Astrocyte (in vitro differentiated cells and primary cell): ENCODE data around the gene AGRN. TPM values are rescaled to one million over a fixed set of nuclear protein-coding genes. Genes with fewer than 3 reads are reported as not detected.
"Not testable (repeated sequence)": the region's sequence is repeated elsewhere in the genome, so short reads cannot be mapped to it uniquely, and the experiment has no call there.

Experiments
- DNase-seq: peaks from one replicate; pipeline ENCODE4 v3.0.0-alpha.2; 2010; ENCODE audit warnings: low read depth
- FAIRE-seq: peaks from 2 replicates; lab custom pipeline; 2011; peaks lifted over from hg19 to GRCh38; lab: Jason Lieb, UNC
- H2AFZ ChIP-seq: 2 replicates; pipeline ENCODE4 v1.6.0; 2012; ENCODE audit warnings: low read depth, low read length, inconsistent platforms
- H3K27ac ChIP-seq: 2 replicates; pipeline ENCODE4 v1.5.1; 2011; ENCODE audit warnings: low read depth, low read length, inconsistent platforms
- H3K27me3 ChIP-seq: 2 replicates; pipeline ENCODE4 v1.6.0; 2011; ENCODE audit warnings: low read length, inconsistent platforms; ENCODE audit not compliant: insufficient read depth
- H3K36me3 ChIP-seq: 2 replicates; pipeline ENCODE4 v1.5.1; 2011; ENCODE audit warnings: low read length, inconsistent platforms; ENCODE audit not compliant: insufficient read depth
- H3K4me1 ChIP-seq: 2 replicates; pipeline ENCODE4 v1.5.1; 2011; ENCODE audit warnings: low read length, inconsistent platforms; ENCODE audit not compliant: insufficient read depth
- H3K4me2 ChIP-seq: 2 replicates; pipeline ENCODE4 v1.6.0; 2012; ENCODE audit warnings: low read length, inconsistent platforms
- H3K4me3 ChIP-seq: 2 replicates; pipeline ENCODE4 v1.5.1; 2011; ENCODE audit warnings: low read depth, mild to moderate bottlenecking, low read length, inconsistent platforms; ENCODE audit not compliant: insufficient read depth
- H3K79me2 ChIP-seq: 2 replicates; pipeline ENCODE4 v1.6.0; 2012; ENCODE audit warnings: mild to moderate bottlenecking, low read length, inconsistent platforms; ENCODE audit not compliant: insufficient read depth
- H3K9ac ChIP-seq: 2 replicates; pipeline ENCODE4 v1.6.0; 2012; ENCODE audit warnings: mild to moderate bottlenecking, low read length, inconsistent platforms
- H3K9me3 ChIP-seq: 2 replicates; pipeline ENCODE4 v1.5.1; 2012; ENCODE audit warnings: low read depth, mild to moderate bottlenecking, low read length, inconsistent platforms; ENCODE audit not compliant: insufficient read depth
- H4K20me1 ChIP-seq: 2 replicates; pipeline ENCODE4 v1.6.0; 2012; ENCODE audit warnings: low read length, inconsistent platforms; ENCODE audit not compliant: insufficient read depth
- H3K27ac Mint-ChIP-seq: one replicate; pipeline ENCODE4 v1.8.0; 2021; ENCODE audit warnings: mild to moderate bottlenecking, mixed read lengths; ENCODE audit not compliant: unreplicated experiment
- H3K27me3 Mint-ChIP-seq: one replicate; pipeline ENCODE4 v1.8.0; 2021; ENCODE audit warnings: low read depth, mixed read lengths; ENCODE audit not compliant: unreplicated experiment
- H3K36me3 Mint-ChIP-seq: one replicate; pipeline ENCODE4 v1.8.0; 2021; ENCODE audit warnings: low read depth, mixed read lengths; ENCODE audit not compliant: unreplicated experiment
- H3K4me1 Mint-ChIP-seq: one replicate; pipeline ENCODE4 v1.8.0; 2021; ENCODE audit warnings: low read depth, mixed read lengths; ENCODE audit not compliant: unreplicated experiment
- H3K4me3 Mint-ChIP-seq: one replicate; pipeline ENCODE4 v1.8.0; 2021; ENCODE audit warnings: mild to moderate bottlenecking, moderate library complexity, mixed read lengths; ENCODE audit not compliant: unreplicated experiment
- H3K9me3 Mint-ChIP-seq: one replicate; pipeline ENCODE4 v1.8.0; 2021; ENCODE audit warnings: mild to moderate bottlenecking, mixed read lengths; ENCODE audit not compliant: unreplicated experiment
- EZH2 ChIP-seq: IDR thresholded peaks from 2 replicates; pipeline ENCODE4 v1.6.1; 2012; ENCODE audit warnings: mild to moderate bottlenecking, low read length, inconsistent platforms; ENCODE audit not compliant: insufficient read depth
- total RNA-seq: library from RNA; stranded (reverse); gene quantifications from 2 replicates; pipeline ENCODE4 v1.2.1, GENCODE V29; 2021
- TF ChIP-seq, protein P1 (sequence below): IDR thresholded peaks from 2 replicates; pipeline ENCODE4 v1.5.1; 2011; ENCODE audit warnings: low read depth, mild to moderate bottlenecking, inconsistent platforms, low read length, moderate library complexity; ENCODE audit not compliant: insufficient read depth

Gene AGRN
- total RNA-seq, 1 donor from 2014 or later, result 589 TPM

DNA sequence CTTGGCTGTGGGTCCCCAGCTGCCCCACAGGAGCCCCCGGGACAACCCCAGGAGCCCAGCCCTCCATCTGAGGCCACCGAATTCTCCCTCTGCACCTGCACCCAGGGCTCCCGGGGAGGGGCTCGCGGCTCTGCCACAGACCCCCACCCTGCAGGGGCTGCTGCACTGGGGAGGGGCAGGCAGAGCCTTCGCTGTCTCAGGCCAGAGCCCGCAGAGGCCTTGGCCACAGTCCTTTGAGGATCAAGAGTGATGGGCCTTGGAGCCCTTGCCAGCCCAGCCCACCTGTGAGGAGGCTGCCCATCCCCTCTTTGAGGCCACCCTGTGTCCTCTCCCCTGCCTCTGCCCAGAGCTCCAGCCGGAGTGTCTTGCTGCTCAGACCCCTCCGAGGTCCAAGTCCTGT is 44.6 kb upstream of the AGRN start:
- Mint-ChIP-seq H3K27ac (no peak overlapping the region), H3K4me3 (peak overlapping the region; percentile 57), H3K27me3 (peaks cover 17% of the 10 kb centered on the region), H3K4me1 (no peaks in the 10 kb centered on the region), H3K36me3 (peaks cover 5% of the 10 kb centered on the region), H3K9me3 (no peaks in the 10 kb centered on the region)
- Histone ChIP-seq H3K9me3 (no peaks in the 10 kb centered on the region), H3K79me2 (no peaks in the 10 kb centered on the region), H3K4me1 (no peaks in the 10 kb centered on the region), H3K27ac (no peak overlapping the region), H2AFZ (no peak overlapping the region), H3K27me3 (no peaks in the 10 kb centered on the region), H3K9ac (no peak overlapping the region), H4K20me1 (no peaks in the 10 kb centered on the region), H3K4me2 (no peak overlapping the region), H3K4me3 (no peak overlapping the region), H3K36me3 (no peaks in the 10 kb centered on the region)
- FAIRE-seq (no peak), DNase-seq (no peak)
- TF ChIP-seq, protein P1, sequence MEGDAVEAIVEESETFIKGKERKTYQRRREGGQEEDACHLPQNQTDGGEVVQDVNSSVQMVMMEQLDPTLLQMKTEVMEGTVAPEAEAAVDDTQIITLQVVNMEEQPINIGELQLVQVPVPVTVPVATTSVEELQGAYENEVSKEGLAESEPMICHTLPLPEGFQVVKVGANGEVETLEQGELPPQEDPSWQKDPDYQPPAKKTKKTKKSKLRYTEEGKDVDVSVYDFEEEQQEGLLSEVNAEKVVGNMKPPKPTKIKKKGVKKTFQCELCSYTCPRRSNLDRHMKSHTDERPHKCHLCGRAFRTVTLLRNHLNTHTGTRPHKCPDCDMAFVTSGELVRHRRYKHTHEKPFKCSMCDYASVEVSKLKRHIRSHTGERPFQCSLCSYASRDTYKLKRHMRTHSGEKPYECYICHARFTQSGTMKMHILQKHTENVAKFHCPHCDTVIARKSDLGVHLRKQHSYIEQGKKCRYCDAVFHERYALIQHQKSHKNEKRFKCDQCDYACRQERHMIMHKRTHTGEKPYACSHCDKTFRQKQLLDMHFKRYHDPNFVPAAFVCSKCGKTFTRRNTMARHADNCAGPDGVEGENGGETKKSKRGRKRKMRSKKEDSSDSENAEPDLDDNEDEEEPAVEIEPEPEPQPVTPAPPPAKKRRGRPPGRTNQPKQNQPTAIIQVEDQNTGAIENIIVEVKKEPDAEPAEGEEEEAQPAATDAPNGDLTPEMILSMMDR, result no peak
- no peak for TF ChIP-seq EZH2

DNA sequence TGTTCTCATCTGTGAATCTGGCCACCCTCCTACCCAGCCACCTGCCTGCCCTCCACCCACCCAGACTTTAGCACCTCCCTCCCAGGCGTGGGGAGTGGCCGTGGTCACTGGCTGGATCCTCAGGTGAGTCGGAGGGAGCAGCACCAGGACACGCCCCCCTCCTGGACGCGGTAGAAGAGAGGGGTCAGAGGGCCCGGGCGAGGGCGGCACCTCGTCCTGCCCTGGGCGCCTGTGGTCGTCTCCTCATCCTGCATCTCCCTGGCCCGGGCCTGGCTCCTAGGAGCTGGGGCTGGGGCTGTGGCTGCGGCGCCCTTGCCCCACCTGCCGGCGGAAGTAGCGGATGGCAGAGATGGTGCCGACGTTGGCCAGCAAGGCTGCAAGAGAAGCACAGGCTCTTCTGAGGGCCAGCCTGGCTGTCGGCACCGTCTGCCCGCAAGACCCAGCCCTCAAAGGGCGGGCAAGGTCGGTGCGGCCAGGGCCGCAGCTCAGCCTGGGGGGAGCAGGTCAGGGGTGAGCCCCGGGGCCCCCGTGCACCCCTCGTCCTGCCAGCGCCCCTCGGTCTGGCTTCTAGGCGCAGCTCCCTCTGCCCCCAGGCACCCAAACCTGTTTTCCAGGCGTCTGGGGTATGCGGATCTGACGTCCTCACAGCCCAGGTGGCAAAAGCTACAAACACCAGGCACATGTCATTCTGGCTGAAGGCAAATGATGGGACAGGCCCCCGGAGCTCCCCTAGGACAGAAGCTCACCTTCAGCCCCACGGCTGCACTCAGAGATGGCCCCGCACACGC is 43.8 kb upstream of the AGRN start:
- Mint-ChIP-seq H3K27me3 (peaks cover 21% of the 10 kb centered on the region), H3K36me3 (peaks cover 5% of the 10 kb centered on the region), H3K27ac (no peak overlapping the region), H3K4me1 (no peaks in the 10 kb centered on the region), H3K4me3 (peak overlapping the region; percentile 57), H3K9me3 (no peaks in the 10 kb centered on the region)
- Histone ChIP-seq H2AFZ (peak overlapping the region; percentile 52), H3K27me3 (no peaks in the 10 kb centered on the region), H4K20me1 (no peaks in the 10 kb centered on the region), H3K27ac (no peak overlapping the region), H3K9ac (no peak overlapping the region), H3K36me3 (no peaks in the 10 kb centered on the region), H3K79me2 (no peaks in the 10 kb centered on the region), H3K4me3 (no peak overlapping the region), H3K4me1 (no peaks in the 10 kb centered on the region), H3K4me2 (peak overlapping the region; percentile 48), H3K9me3 (no peaks in the 10 kb centered on the region)
- FAIRE-seq (no peak), DNase-seq (no peak)
- TF ChIP-seq, protein P1, result no peak
- TF ChIP-seq EZH2, result no peak

DNA sequence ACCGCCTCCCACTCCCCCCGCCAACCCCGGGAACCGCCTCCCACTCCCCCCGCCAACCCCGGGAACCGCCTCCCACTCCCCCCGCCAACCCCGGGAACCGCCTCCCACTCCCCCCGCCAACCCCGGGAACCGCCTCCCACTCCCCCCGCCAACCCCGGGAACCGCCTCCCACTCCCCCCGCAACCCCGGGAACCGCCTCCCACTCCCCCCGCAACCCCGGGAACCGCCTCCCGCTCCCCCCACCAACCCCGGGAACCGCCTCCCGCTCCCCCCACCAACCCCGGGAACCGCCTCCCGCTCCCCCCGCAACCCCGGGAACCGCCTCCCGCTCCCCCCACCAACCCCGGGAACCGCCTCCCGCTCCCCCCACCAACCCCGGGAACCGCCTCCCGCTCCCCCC is 43.1 kb upstream of the AGRN start:
- peaks cover 23% of the 10 kb centered on the region for H3K27me3 Mint-ChIP-seq
- H2AFZ ChIP-seq, H3K79me2 ChIP-seq, H3K27me3 ChIP-seq, H3K4me1 ChIP-seq, H3K9me3 ChIP-seq, H3K36me3 ChIP-seq, DNase-seq, H3K4me3 Mint-ChIP-seq, FAIRE-seq, H3K27ac Mint-ChIP-seq, H3K4me1 Mint-ChIP-seq, H3K9ac ChIP-seq, H3K27ac ChIP-seq, H4K20me1 ChIP-seq, H3K9me3 Mint-ChIP-seq, H3K4me3 ChIP-seq, H3K4me2 ChIP-seq, H3K36me3 Mint-ChIP-seq: not testable (repeated sequence)
